Lower leg skin (tissue), 3 donors: ENCODE measurements around the gene TFRC.

ENCODE experiments used
- POLR2A ChIP-seq, 2 donors: fragments of 450-650 bp; IDR thresholded peaks; one replicate each; pipeline ENCODE4 v1.6.1; 2016 to 2017; ENCODE audit warnings: antibody characterized with exemption in 2 of 2, mild to moderate bottlenecking in 1 of 2, moderate library complexity in 1 of 2
- TF ChIP-seq, protein P1 (sequence below), 3 donors: fragments of 450-650 bp; IDR thresholded peaks; one replicate each; pipeline ENCODE4 v1.5.1; 2016; ENCODE audit warnings: antibody characterized with exemption in 3 of 3, mild to moderate bottlenecking in 3 of 3, moderate library complexity in 2 of 3

DNA sequence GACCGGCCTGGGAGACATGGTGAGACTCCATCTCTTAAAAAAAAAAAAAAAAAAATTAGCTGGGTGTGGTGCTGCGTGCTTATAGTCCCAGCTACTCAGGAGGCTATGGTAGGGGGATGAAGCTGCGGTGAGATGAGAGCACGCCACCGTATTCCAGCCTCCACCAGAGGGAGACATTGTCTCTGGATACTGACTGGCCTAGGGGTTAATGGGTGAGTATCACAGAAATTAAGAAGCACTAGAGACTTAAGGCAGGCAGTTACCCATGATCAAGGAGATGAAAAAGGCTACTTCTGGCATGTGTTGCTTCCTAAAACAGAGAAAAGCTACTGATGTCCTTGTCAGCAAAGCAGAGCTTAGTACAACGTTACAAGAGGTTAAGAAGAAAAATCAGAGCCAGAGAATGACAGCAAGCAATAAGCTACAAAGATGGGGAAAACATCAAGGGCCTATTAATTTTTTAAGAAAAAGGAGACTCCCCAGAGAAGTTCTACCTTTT lies 8.6 kb downstream of the TFRC start:
- TF ChIP-seq, protein P1, sequence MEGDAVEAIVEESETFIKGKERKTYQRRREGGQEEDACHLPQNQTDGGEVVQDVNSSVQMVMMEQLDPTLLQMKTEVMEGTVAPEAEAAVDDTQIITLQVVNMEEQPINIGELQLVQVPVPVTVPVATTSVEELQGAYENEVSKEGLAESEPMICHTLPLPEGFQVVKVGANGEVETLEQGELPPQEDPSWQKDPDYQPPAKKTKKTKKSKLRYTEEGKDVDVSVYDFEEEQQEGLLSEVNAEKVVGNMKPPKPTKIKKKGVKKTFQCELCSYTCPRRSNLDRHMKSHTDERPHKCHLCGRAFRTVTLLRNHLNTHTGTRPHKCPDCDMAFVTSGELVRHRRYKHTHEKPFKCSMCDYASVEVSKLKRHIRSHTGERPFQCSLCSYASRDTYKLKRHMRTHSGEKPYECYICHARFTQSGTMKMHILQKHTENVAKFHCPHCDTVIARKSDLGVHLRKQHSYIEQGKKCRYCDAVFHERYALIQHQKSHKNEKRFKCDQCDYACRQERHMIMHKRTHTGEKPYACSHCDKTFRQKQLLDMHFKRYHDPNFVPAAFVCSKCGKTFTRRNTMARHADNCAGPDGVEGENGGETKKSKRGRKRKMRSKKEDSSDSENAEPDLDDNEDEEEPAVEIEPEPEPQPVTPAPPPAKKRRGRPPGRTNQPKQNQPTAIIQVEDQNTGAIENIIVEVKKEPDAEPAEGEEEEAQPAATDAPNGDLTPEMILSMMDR (IDR thresholded peaks at IDR 0.05) = no peak
- no peak for TF ChIP-seq POLR2A (IDR thresholded peaks at IDR 0.05)
